Central memory CD8-positive, alpha-beta T cell (primary cell): ENCODE results near the gene LPIN3.
A peak's percentile ranks its signal among the peaks of the same experiment; 100 is the strongest.
"Not testable (repeated sequence)": the region's sequence is repeated elsewhere in the genome, so short reads cannot be mapped to it uniquely, and the experiment has no call there.

Experiments
- ATAC-seq: fragments of 150-1000 bp; cut with Tn5 transposase; replicated peaks from 2 replicates; pipeline ENCODE4 v1.10.0; 2022; ENCODE audit warnings: mild to moderate bottlenecking, moderate FRiP score, moderate number of reproducible peaks; ENCODE audit not compliant: poor library complexity, severe bottlenecking; ENCODE audit errors: extremely low read depth
- DNase-seq, 2 donors: peaks; one replicate each; pipeline ENCODE4 v3.0.0; 2021; ENCODE audit warnings: low spot score in 2 of 2
- H3K27ac Mint-ChIP-seq: one replicate; pipeline ENCODE4 v1.8.0; 2022; ENCODE audit warnings: low read depth, mild to moderate bottlenecking, moderate library complexity, mixed read lengths
- H3K27me3 Mint-ChIP-seq: one replicate; pipeline ENCODE4 v1.8.0; 2022; ENCODE audit warnings: mixed read lengths
- H3K36me3 Mint-ChIP-seq: one replicate; pipeline ENCODE4 v1.8.0; 2022; ENCODE audit warnings: mild to moderate bottlenecking, moderate library complexity, mixed read lengths; ENCODE audit not compliant: insufficient read depth
- H3K4me1 Mint-ChIP-seq: one replicate; pipeline ENCODE4 v1.8.0; 2022; ENCODE audit warnings: mixed read lengths
- H3K4me3 Mint-ChIP-seq: one replicate; pipeline ENCODE4 v1.8.0; 2022; ENCODE audit warnings: mild to moderate bottlenecking, moderate library complexity, mixed read lengths
- H3K9me3 Mint-ChIP-seq: one replicate; pipeline ENCODE4 v1.8.0; 2022; ENCODE audit warnings: mixed read lengths

LPIN3 gene

GRCh38 chr20:41312009-41312408 lies 28.6 kb upstream of the LPIN3 start:
- H3K4me3 Mint-ChIP-seq, H3K36me3 Mint-ChIP-seq: not testable (repeated sequence)

DNA sequence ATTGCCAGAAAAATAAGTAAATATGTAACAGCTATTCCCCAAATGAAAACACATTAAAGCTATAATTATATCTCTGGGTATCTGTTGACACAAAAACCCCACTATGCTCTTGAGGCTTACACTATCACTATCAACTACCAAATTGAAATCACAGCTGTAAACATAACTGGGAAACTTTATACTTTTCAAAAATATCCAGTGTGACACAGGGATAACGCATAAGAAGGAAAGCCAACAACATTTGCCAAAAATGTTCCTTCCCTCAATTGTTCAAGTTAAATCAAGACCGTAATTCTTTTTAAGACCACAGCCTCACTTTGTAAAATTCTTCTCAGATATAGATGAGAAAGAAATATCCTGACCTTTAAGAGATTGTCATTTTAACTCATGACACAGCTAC lies 26.2 kb upstream of the LPIN3 start:
- Mint-ChIP-seq H3K27ac (no peak overlapping the region), H3K27me3 (no peaks in the 10 kb centered on the region), H3K4me3 (no peak overlapping the region), H3K9me3 (no peaks in the 10 kb centered on the region), H3K4me1 (peaks cover 8% of the 10 kb centered on the region), H3K36me3 (peaks cover 2% of the 10 kb centered on the region)
- DNase-seq (no peak), ATAC-seq (no peak)

More at GRCh38 chr20:41312009-41312408, 28.6 kb upstream of the LPIN3 start:
- not testable (repeated sequence) for DNase-seq, ATAC-seq, H3K27me3 Mint-ChIP-seq, H3K4me1 Mint-ChIP-seq, H3K9me3 Mint-ChIP-seq, H3K27ac Mint-ChIP-seq

DNA sequence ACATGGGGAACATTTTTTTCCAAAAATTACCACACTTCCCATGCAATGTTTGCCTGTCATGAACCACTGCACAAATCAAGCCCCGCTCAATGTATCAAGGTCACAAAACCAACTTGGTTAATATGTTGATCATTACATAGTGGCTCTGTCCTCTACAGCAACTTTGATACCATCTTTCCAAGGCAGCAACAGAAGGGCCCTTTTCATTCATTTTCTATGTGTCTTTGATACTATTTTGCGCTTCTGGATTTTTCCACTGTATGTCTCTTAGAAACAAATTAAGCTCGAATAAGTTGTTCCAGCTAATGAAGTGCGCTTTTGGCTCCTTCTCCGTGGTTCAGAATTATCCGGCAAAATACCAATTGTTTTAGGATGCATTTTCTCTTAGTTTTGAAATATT lies 24.6 kb upstream of the LPIN3 start:
- Mint-ChIP-seq H3K4me3 (peak overlapping the region; percentile 83), H3K27me3 (no peaks in the 10 kb centered on the region), H3K4me1 (peaks cover 8% of the 10 kb centered on the region), H3K27ac (no peak overlapping the region), H3K9me3 (no peaks in the 10 kb centered on the region), H3K36me3 (peaks cover 2% of the 10 kb centered on the region)
- ATAC-seq: no peak
- no peak for DNase-seq

- Mint-ChIP-seq H3K36me3 (peaks cover 2% of the 10 kb centered on the region), H3K9me3 (no peaks in the 10 kb centered on the region), H3K4me3 (peak overlapping the region; percentile 83), H3K27me3 (no peaks in the 10 kb centered on the region), H3K27ac (peak overlapping the region; percentile 83), H3K4me1 (peaks cover 8% of the 10 kb centered on the region)
- DNase-seq (peak; percentile 27 to 32), ATAC-seq (peak; percentile 33)
Measured at GRCh38 chr20:41316602-41317545, 23.7 kb upstream of the LPIN3 start.

GRCh38 chr20:41317546-41318270 lies 22.9 kb upstream of the LPIN3 start, which contains the start of gene ZHX3:
Gene ZHX3, minus strand, starts transcription at chr20:41317731. Its CDS starts 112,815 bp downstream, at chr20:41204916.
- Mint-ChIP-seq H3K36me3 (peaks cover 2% of the 10 kb centered on the region), H3K27ac (peak within 1 kb of the TSS; percentile 83), H3K4me3 (peak within 1 kb of the TSS; percentile 83), H3K4me1 (peaks cover 8% of the 10 kb centered on the region), H3K9me3 (no peaks in the 10 kb centered on the region), H3K27me3 (no peaks in the 10 kb centered on the region)
- DNase-seq (peak; percentile 86 to 93), ATAC-seq (peak; percentile 99)

DNA sequence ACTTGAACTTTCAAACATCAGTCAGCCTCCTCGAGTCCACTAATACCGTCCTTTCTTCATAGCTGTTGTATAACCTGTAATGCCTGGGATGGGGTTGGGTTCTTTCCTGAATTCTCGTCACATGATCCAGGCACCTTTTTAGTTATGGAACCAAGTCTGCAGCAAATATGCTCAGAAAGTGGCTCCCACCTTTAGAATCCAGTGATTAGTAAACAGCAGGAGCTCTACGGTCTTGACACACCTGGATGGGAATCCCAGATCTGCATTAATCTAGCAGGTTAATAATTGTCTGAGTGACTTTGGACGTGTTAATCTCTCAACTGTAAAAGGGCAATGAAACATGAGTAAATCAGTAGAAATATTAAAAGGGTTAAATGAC lies 22.4 kb upstream of the LPIN3 start:
- Mint-ChIP-seq H3K27ac (peak overlapping the region; percentile 41), H3K9me3 (no peaks in the 10 kb centered on the region), H3K4me1 (peaks cover 8% of the 10 kb centered on the region), H3K27me3 (no peaks in the 10 kb centered on the region), H3K36me3 (peaks cover 2% of the 10 kb centered on the region), H3K4me3 (peak overlapping the region; percentile 68)
- ATAC-seq (no peak), DNase-seq (no peak)

DNA sequence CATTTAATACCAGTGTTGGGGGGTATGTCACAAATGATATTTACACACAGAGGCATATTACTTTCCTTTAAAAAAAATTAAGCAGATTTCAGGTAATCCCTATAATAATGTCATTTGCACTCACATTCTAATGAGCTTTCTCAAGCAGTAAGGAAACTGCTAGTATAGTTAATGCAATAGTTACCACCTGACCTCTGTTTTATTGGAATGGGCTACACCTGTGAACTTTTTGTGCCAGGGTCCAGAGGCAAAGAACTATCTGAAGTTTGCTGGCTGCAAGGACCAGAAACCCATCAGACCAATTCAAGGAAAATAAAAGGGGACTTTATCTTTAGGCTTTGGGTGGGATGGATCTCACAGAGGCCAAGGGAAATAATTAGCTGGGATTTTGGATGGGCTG lies 20.2 kb upstream of the LPIN3 start:
- peaks cover 2% of the 10 kb centered on the region for H3K36me3 Mint-ChIP-seq
- DNase-seq (no peak), ATAC-seq (no peak)
- peaks cover 8% of the 10 kb centered on the region for H3K4me1 Mint-ChIP-seq
- no peak overlapping the region for H3K4me3 Mint-ChIP-seq
- no peaks in the 10 kb centered on the region for H3K27me3 Mint-ChIP-seq
- no peaks in the 10 kb centered on the region for H3K9me3 Mint-ChIP-seq
- no peak overlapping the region for H3K27ac Mint-ChIP-seq

DNA sequence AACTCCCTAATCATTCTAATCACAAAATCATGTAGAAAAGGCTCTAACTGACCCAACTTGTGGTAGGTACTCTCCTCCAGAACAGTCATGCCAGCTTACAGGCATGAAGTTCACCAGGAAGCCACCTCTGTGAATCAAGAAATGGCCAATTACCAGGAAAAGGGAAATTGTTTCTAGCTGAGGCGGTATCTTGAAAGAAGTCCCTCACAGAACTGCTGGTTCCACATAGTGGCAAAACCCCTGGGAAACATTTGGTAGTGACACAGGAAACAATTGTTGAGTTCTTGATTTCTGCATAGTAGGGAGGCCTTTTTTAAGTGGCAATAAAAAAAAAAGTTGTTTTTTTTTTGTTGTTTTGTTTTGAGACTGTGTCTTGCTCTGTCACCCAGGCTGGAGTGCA lies 19.6 kb upstream of the LPIN3 start:
- no peak overlapping the region for H3K27ac Mint-ChIP-seq
- peaks cover 8% of the 10 kb centered on the region for H3K4me1 Mint-ChIP-seq
- no peaks in the 10 kb centered on the region for H3K9me3 Mint-ChIP-seq
- ATAC-seq (no peak), DNase-seq (no peak)
- H3K4me3 Mint-ChIP-seq: no peak overlapping the region
- no peaks in the 10 kb centered on the region for H3K27me3 Mint-ChIP-seq
- peaks cover 2% of the 10 kb centered on the region for H3K36me3 Mint-ChIP-seq

- H3K27ac Mint-ChIP-seq: no peak overlapping the region
- no peak overlapping the region for H3K4me3 Mint-ChIP-seq
- no peaks in the 10 kb centered on the region for H3K27me3 Mint-ChIP-seq
- no peaks in the 10 kb centered on the region for H3K9me3 Mint-ChIP-seq
- H3K36me3 Mint-ChIP-seq: no peaks in the 10 kb centered on the region
- peaks cover 8% of the 10 kb centered on the region for H3K4me1 Mint-ChIP-seq
- ATAC-seq (no peak), DNase-seq (no peak)
Measured at GRCh38 chr20:41327178-41327577, 13.4 kb upstream of the LPIN3 start.

DNA sequence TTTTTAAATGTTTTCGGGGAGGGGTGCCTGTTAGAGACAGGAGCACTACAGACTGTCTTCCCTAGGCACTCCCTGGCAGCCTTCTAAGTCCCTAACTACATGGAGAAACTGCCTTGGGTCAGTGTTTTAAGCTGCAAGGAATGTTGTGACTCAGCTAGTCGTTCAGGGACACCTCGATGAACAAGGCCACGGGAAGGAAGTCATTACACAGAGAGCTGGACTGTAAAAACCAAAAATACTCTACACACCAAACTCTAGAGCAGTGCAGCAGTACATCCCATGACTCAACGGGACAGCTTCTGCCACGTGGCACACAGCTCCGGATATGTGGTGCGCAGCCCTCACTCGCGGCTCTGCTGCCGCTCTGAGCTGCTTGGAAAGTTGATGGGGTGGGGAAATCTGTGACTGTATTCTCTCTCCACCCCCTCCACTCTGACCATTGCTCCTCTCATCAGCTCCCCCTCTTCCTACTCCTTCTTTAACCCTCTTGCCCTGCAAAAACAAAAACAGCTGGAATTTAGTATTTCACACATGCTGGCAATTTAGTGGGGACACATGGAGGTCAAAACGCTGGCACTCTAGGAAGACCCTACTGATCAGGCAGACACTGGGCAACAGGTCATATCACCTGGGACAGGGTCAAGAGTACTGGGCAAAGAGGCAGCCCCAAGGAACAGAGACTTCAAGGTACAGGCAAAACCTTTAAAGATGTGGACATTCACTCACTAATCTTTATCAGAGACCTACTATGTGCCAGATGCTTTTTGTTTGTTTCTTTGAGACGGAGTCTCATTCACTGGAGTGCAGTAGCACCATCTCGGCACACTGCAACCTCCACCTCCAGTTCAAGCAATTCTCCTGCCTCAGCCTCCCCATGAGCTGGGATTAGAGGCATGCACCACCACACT lies 10.9 kb upstream of the LPIN3 start:
- no peaks in the 10 kb centered on the region for H3K36me3 Mint-ChIP-seq
- H3K9me3 Mint-ChIP-seq: no peaks in the 10 kb centered on the region
- DNase-seq (no peak), ATAC-seq (peak; percentile 99)
- no peak overlapping the region for H3K27ac Mint-ChIP-seq
- H3K4me1 Mint-ChIP-seq: peaks cover 8% of the 10 kb centered on the region
- H3K4me3 Mint-ChIP-seq: no peak overlapping the region
- H3K27me3 Mint-ChIP-seq: no peaks in the 10 kb centered on the region

DNA sequence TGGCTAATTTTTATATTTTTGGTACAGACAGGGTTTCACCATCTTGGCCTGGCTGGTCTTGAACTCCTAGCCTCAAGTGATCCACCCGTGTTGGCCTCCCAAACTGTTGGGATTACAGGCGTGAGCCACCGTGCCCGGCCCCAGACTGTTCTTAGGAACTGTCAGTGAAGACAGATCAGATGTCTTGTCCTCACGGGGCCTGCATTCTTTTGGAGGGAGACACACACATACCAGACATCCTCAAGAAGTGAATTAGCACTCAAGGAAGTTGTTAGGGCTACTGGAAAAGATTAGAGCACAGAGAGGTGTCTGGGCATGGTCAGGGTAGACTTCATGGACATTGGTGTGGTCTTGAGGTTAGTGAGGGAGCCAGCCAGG lies 10.3 kb upstream of the LPIN3 start:
- Mint-ChIP-seq H3K27me3 (no peaks in the 10 kb centered on the region), H3K27ac (no peak overlapping the region), H3K4me3 (no peak overlapping the region), H3K9me3 (no peaks in the 10 kb centered on the region), H3K36me3 (no peaks in the 10 kb centered on the region), H3K4me1 (peaks cover 8% of the 10 kb centered on the region)
- ATAC-seq (no peak), DNase-seq (no peak)

GRCh38 chr20:41330941-41331340 lies 9.7 kb upstream of the LPIN3 start:
- H3K9me3 Mint-ChIP-seq: no peaks in the 10 kb centered on the region
- no peak overlapping the region for H3K27ac Mint-ChIP-seq
- ATAC-seq (no peak), DNase-seq (no peak)
- no peaks in the 10 kb centered on the region for H3K36me3 Mint-ChIP-seq
- no peak overlapping the region for H3K4me3 Mint-ChIP-seq
- H3K4me1 Mint-ChIP-seq: peaks cover 8% of the 10 kb centered on the region
- no peaks in the 10 kb centered on the region for H3K27me3 Mint-ChIP-seq
